DLD1 (cell line): ENCODE results near the gene SCAF1.
"Not testable (repeated sequence)": the region's sequence is repeated elsewhere in the genome, so short reads cannot be mapped to it uniquely, and the experiment has no call there.

Experiments
- in situ Hi-C: cut with HindIII; loops from 2 replicates; pipeline ENCODE4 v1.10.0; 2017; ENCODE audit warnings: low sequenced_read_pairs

Gene SCAF1

GRCh38 chr19:49613374-49613773 lies 28.6 kb upstream of the SCAF1 start:
- in situ Hi-C loops = no loop called here

- in situ Hi-C loops = no loop called here
These were observed 27.7 kb upstream of the SCAF1 start for GRCh38 chr19:49614096-49614833.

- in situ Hi-C loops = no loop called here
These were observed 26.1 kb upstream of the SCAF1 start for GRCh38 chr19:49615861-49616260.

- in situ Hi-C loops = no loop called here
These were observed 25.5 kb upstream of the SCAF1 start for GRCh38 chr19:49616532-49616931.

- in situ Hi-C loops = no loop called here
These were observed 25.1 kb upstream of the SCAF1 start for GRCh38 chr19:49616945-49617344.

GRCh38 chr19:49617860-49618259 lies 24.1 kb upstream of the SCAF1 start:
- in situ Hi-C loops = not testable (repeated sequence)

GRCh38 chr19:49624967-49625910 lies 16.8 kb upstream of the SCAF1 start:
- in situ Hi-C loops = no loop called here

GRCh38 chr19:49626226-49626625 lies 15.8 kb upstream of the SCAF1 start:
- in situ Hi-C loops = no loop called here

GRCh38 chr19:49629659-49630058 lies 12.3 kb upstream of the SCAF1 start:
- in situ Hi-C loops = no loop called here

GRCh38 chr19:49631014-49631588 lies 10.9 kb upstream of the SCAF1 start:
- in situ Hi-C loops = no loop called here

GRCh38 chr19:49631610-49632192 lies 10.3 kb upstream of the SCAF1 start:
- in situ Hi-C loops = no loop called here

- in situ Hi-C loops = no loop called here
These were observed 9.4 kb upstream of the SCAF1 start for GRCh38 chr19:49632576-49632975.

GRCh38 chr19:49633273-49633672 lies 8.7 kb upstream of the SCAF1 start:
- in situ Hi-C loops = not testable (repeated sequence)

- in situ Hi-C loops = no loop called here
These were observed 6.3 kb upstream of the SCAF1 start for GRCh38 chr19:49635530-49636232.

- in situ Hi-C loops = no loop called here
These were observed 5.6 kb upstream of the SCAF1 start for GRCh38 chr19:49636233-49636932.

- in situ Hi-C loops = no loop called here
These were observed 3.9 kb upstream of the SCAF1 start for GRCh38 chr19:49637821-49638738.

- in situ Hi-C loops = no loop called here
These were observed 2.5 kb upstream of the SCAF1 start for GRCh38 chr19:49639401-49640112.

- in situ Hi-C loops = no loop called here
These were observed 1.7 kb upstream of the SCAF1 start, which contains the start of gene RRAS for GRCh38 chr19:49640113-49640898. TSS of gene RRAS (minus strand) at chr19:49640143. CDS start at chr19:49640098, 45 bp downstream.
